Common myeloid progenitor, CD34-positive (primary cell): Measurements from ENCODE around the gene PRSS56.

Experiments used
- CTCF ChIA-PET: fragments of 350-600 bp; sonication (Branson Sonifier 250); formaldehyde crosslinking; loops from one replicate; lab custom pipeline; 2021; ENCODE audit warnings: antibody characterized with exemption; lab: Charles Lee
- POLR2A ChIA-PET: fragments of 350-600 bp; sonication (Branson Sonifier 250); formaldehyde crosslinking; loops from one replicate; lab custom pipeline; 2021; ENCODE audit warnings: antibody characterized with exemption; lab: Charles Lee
- DNase-seq, 3 donors: peaks; one replicate each; pipeline versions ENCODE4 v3.0.0 to v3.0.0-alpha.2; 2013
- H3K27ac ChIP-seq, 2 experiments: 1 replicate in 1 of 2; 2 replicates in 1 of 2; pipeline ENCODE4 v1.7.0; 2013; ENCODE audit warnings: inconsistent platforms in 2 of 2, low read length in 2 of 2, mild to moderate bottlenecking in 2 of 2, low read depth in 1 of 2, moderate library complexity in 1 of 2; ENCODE audit not compliant: severe bottlenecking in 2 of 2, insufficient read depth in 1 of 2, poor library complexity in 1 of 2
- H3K27me3 ChIP-seq, 5 experiments: replicated peaks in 2 of 5; 1 replicate in 3 of 5; 2 replicates in 2 of 5; pipeline versions ENCODE4 v1.6.1 to v1.7.0; 2013; ENCODE audit warnings: low read length in 4 of 5, mild to moderate bottlenecking in 2 of 5, moderate library complexity in 2 of 5, inconsistent platforms in 1 of 5; ENCODE audit not compliant: insufficient read depth in 5 of 5, control insufficient read depth in 4 of 5
- H3K36me3 ChIP-seq, 4 experiments: 1 replicate in 2 of 4; 2 replicates in 2 of 4; pipeline versions ENCODE4 v1.6.1 to v1.7.0; 2013; ENCODE audit warnings: low read length in 3 of 4, control low read depth in 1 of 4, mild to moderate bottlenecking in 1 of 4; ENCODE audit not compliant: control insufficient read depth in 4 of 4, insufficient read depth in 4 of 4
- H3K4me1 ChIP-seq, 4 experiments: 1 replicate in 3 of 4; 2 replicates in 1 of 4; pipeline versions ENCODE4 v1.6.1 to v1.7.1; 2013; ENCODE audit warnings: low read length in 3 of 4, mild to moderate bottlenecking in 3 of 4, control low read depth in 1 of 4, inconsistent platforms in 1 of 4, moderate library complexity in 1 of 4; ENCODE audit not compliant: control insufficient read depth in 4 of 4, insufficient read depth in 4 of 4; ENCODE audit errors: control extremely low read depth in 1 of 4
- H3K4me3 ChIP-seq, 7 experiments: 1 replicate in 4 of 7; 2 replicates in 3 of 7; pipeline versions ENCODE4 v1.5.1 to v1.7.0; 2013; ENCODE audit warnings: mild to moderate bottlenecking in 7 of 7, low read length in 6 of 7, moderate library complexity in 6 of 7, inconsistent platforms in 2 of 7, low read depth in 2 of 7, control low read depth in 1 of 7; ENCODE audit not compliant: insufficient read depth in 4 of 7, control insufficient read depth in 1 of 7; ENCODE audit errors: extremely low read depth in 1 of 7
- H3K9me3 ChIP-seq, 5 experiments: 1 replicate in 4 of 5; 2 replicates in 1 of 5; pipeline versions ENCODE4 v1.6.1 to v1.7.1; 2013; ENCODE audit warnings: low read length in 4 of 5, mild to moderate bottlenecking in 2 of 5, inconsistent platforms in 1 of 5, low read depth in 1 of 5, moderate library complexity in 1 of 5; ENCODE audit not compliant: control insufficient read depth in 4 of 5, insufficient read depth in 2 of 5; ENCODE audit errors: control extremely low read depth in 1 of 5
- WGBS: methylation state at CpG from one replicate; pipeline ENCODE4 v1.1.5; 2013; ENCODE audit not compliant: insufficient coverage; 5-methylcytosine and 5-hydroxymethylcytosine counted together

PRSS56 gene

GRCh38 chr2:232511336-232511890, 8.8 kb upstream of the PRSS56 start:
- Histone ChIP-seq H3K9me3 (no peaks in the 10 kb centered on the region), H3K27me3 (peaks cover 2 to 8% (median 4%) of the 10 kb centered on the region in 5 experiments), H3K27ac (no peak overlapping the region), H3K4me3 (no peak overlapping the region), H3K36me3 (no peaks in the 10 kb centered on the region), H3K4me1 (no peaks in the 10 kb centered on the region)
- ChIA-PET CTCF (interaction anchor here (1.0 to 2.0 kb wide), 4 partner anchors 10 to 17 kb away, joined by 3 to 6 read pairs (median 4); no protein-coding TSS in a partner anchor), POLR2A (interaction anchor here (0.7 kb wide), 1 partner anchor 40 kb away, joined by 3 read pairs; no protein-coding TSS in a partner anchor)
- DNase-seq = no peak
- 74% methylated on average over 8 of the region's 11 CpGs for WGBS

- Histone ChIP-seq H3K4me3 (no peak overlapping the region), H3K36me3 (no peaks in the 10 kb centered on the region), H3K9me3 (no peaks in the 10 kb centered on the region), H3K27ac (no peak overlapping the region), H3K27me3 (peaks cover 0 to 9% (median 0%) of the 10 kb centered on the region in 5 experiments), H3K4me1 (no peaks in the 10 kb centered on the region)
- ChIA-PET CTCF (interaction anchor here (0.6 to 2.0 kb wide), 6 partner anchors 9 to 74 kb away, joined by 3 to 6 read pairs (median 4); no protein-coding TSS in a partner anchor), POLR2A (no interaction called here)
- WGBS = 100% methylated on average over 2 of the region's 10 CpGs
- DNase-seq = no peak
Observed at GRCh38 chr2:232512602-232513001, 7.6 kb upstream of the PRSS56 start.

GRCh38 chr2:232513353-232513752, 6.8 kb upstream of the PRSS56 start:
- no peak overlapping the region for H3K4me3 ChIP-seq
- 88% methylated on average over 2 of the region's 5 CpGs for WGBS
- H3K27me3 ChIP-seq = peaks cover 0 to 9% (median under 1%) of the 10 kb centered on the region in 5 experiments
- no peak overlapping the region for H3K27ac ChIP-seq
- no peaks in the 10 kb centered on the region for H3K4me1 ChIP-seq
- no peaks in the 10 kb centered on the region for H3K9me3 ChIP-seq
- no peak for DNase-seq
- POLR2A ChIA-PET = interaction anchor here (0.6 kb wide), 1 partner anchor 145 kb away, joined by 3 read pairs; no protein-coding TSS in a partner anchor
- CTCF ChIA-PET = interaction anchor here (0.6 to 1.6 kb wide), 3 partner anchors 10 to 74 kb away, joined by 3 to 6 read pairs (median 3); no protein-coding TSS in a partner anchor
- no peaks in the 10 kb centered on the region for H3K36me3 ChIP-seq

GRCh38 chr2:232515639-232516038, 4.5 kb upstream of the PRSS56 start:
- no peaks in the 10 kb centered on the region for H3K36me3 ChIP-seq
- WGBS = 98% methylated on average over 4 of the region's 7 CpGs
- no peak for DNase-seq
- peaks cover 0 to 16% (median 3%) of the 10 kb centered on the region in 5 experiments for H3K27me3 ChIP-seq
- ChIA-PET CTCF (interaction anchor here (0.9 to 1.3 kb wide), 5 partner anchors 8 to 83 kb away, joined by 3 to 5 read pairs (median 3); partner anchors contain the start of gene CHRND), POLR2A (interaction anchor here (0.5 kb wide), 1 partner anchor 55 kb away, joined by 3 read pairs; no protein-coding TSS in a partner anchor)
- H3K27ac ChIP-seq = no peak overlapping the region
- no peaks in the 10 kb centered on the region for H3K4me1 ChIP-seq
- H3K9me3 ChIP-seq = no peaks in the 10 kb centered on the region
- no peak overlapping the region for H3K4me3 ChIP-seq

GRCh38 chr2:232516551-232516950, 3.6 kb upstream of the PRSS56 start:
- no peak for DNase-seq
- Histone ChIP-seq H3K27ac (no peak overlapping the region), H3K4me1 (peaks cover 0 to under 1% (median 0%) of the 10 kb centered on the region in 4 experiments), H3K27me3 (peaks cover 0 to 26% (median 9%) of the 10 kb centered on the region in 5 experiments), H3K4me3 (no peak overlapping the region), H3K36me3 (no peaks in the 10 kb centered on the region), H3K9me3 (no peaks in the 10 kb centered on the region)
- 100% methylated on average over 3 of the region's 3 CpGs for WGBS
- CTCF ChIA-PET = interaction anchor here (0.8 to 1.3 kb wide), 2 partner anchors 10 to 62 kb away, joined by 3 read pairs; partner anchors contain the start of gene CHRND
- POLR2A ChIA-PET = no interaction called here

GRCh38 chr2:232518844-232519243, 1.3 kb upstream of the PRSS56 start:
- H3K36me3 ChIP-seq = no peaks in the 10 kb centered on the region
- ChIA-PET POLR2A (no interaction called here), CTCF (interaction anchor here (1.4 to 6.4 kb wide), 3 partner anchors 72 to 619 kb away, joined by 3 to 29 read pairs (median 4); no protein-coding TSS in a partner anchor)
- H3K27me3 ChIP-seq = peaks cover 0 to 47% (median 16%) of the 10 kb centered on the region in 5 experiments
- no peak for DNase-seq
- no peak overlapping the region for H3K4me3 ChIP-seq
- H3K4me1 ChIP-seq = peaks cover 0 to 21% (median 12%) of the 10 kb centered on the region in 4 experiments
- H3K9me3 ChIP-seq = no peaks in the 10 kb centered on the region
- H3K27ac ChIP-seq = no peak overlapping the region
- WGBS = 83% methylated on average over 5 of the region's 6 CpGs

GRCh38 chr2:232520489-232520888, 301 bp downstream of the PRSS56 start:
- no peak overlapping the region for H3K4me3 ChIP-seq
- no peak overlapping the region for H3K27ac ChIP-seq
- H3K4me1 ChIP-seq = peaks cover 0 to 30% (median 18%) of the 10 kb centered on the region in 4 experiments
- ChIA-PET CTCF (interaction anchor here (1.2 to 6.4 kb wide), 6 partner anchors 44 to 620 kb away, joined by 3 to 29 read pairs (median 4); no protein-coding TSS in a partner anchor), POLR2A (no interaction called here)
- peaks cover 0 to 62% (median 19%) of the 10 kb centered on the region in 5 experiments for H3K27me3 ChIP-seq
- no peak for DNase-seq
- H3K36me3 ChIP-seq = no peaks in the 10 kb centered on the region
- H3K9me3 ChIP-seq = no peaks in the 10 kb centered on the region
- 87% methylated on average over 8 of the region's 15 CpGs for whole genome bisulfite sequencing
